ENCODE data around the gene UQCR11. TPM values are rescaled to one million over a fixed set of nuclear protein-coding genes. Genes with fewer than 3 reads are reported as not detected.

Gene UQCR11
- total RNA-seq, 4 donors from 2014 or later: 111 to 152 (median 132) TPM

- no peak for TF ChIP-seq POLR2AphosphoS5 (IDR thresholded peaks at IDR 0.05)
- TF ChIP-seq CTCF (IDR thresholded peaks at IDR 0.05): no peak
- TF ChIP-seq EP300 (IDR thresholded peaks at IDR 0.05): no peak
- no peak for TF ChIP-seq POLR2A (IDR thresholded peaks at IDR 0.05; ENCODE audit: low read depth)
- H3K9me3 ChIP-seq: no peaks in the 10 kb centered on the region
- H3K4me1 ChIP-seq: peaks cover 18 to 49% (median 31%) of the 10 kb centered on the region in 4 donors
- intact Hi-C loops (cut with DNase I): no loop called here
- H3K27me3 ChIP-seq: no peaks in the 10 kb centered on the region
- no peak for DNase-seq (ENCODE audit: extremely low spot score)
- H3K36me3 ChIP-seq: peaks cover 15 to 21% (median 20%) of the 10 kb centered on the region in 4 donors
- H3K4me3 ChIP-seq: no peak overlapping the region
- H3K27ac ChIP-seq (replicated peaks in 1 of 4): no peak overlapping the region
- 74% methylated on average over 9 of the region's 9 CpGs for WGBS
These were observed 17.4 kb downstream of the UQCR11 start for GRCh38 chr19:1587872-1588271.

- Histone ChIP-seq H3K9me3 (no peaks in the 10 kb centered on the region), H3K27me3 (no peaks in the 10 kb centered on the region), H3K4me3 (no peak overlapping the region), H3K27ac (replicated peaks in 1 of 4) (no peak overlapping the region), H3K36me3 (peaks cover 40 to 48% (median 47%) of the 10 kb centered on the region in 4 donors), H3K4me1 (peaks cover 3 to 30% (median 12%) of the 10 kb centered on the region in 4 donors)
- TF ChIP-seq POLR2AphosphoS5 (IDR thresholded peaks at IDR 0.05) (no peak), EP300 (IDR thresholded peaks at IDR 0.05) (no peak)
- intact Hi-C loops (cut with DNase I): no loop called here
- DNase-seq (ENCODE audit: extremely low spot score): no peak
- 88% methylated on average over 6 of the region's 13 CpGs for WGBS
These were observed 20.1 kb downstream of the UQCR11 start for GRCh38 chr19:1585243-1585580.

GRCh38 chr19:1584500-1585242, 20.6 kb downstream of the UQCR11 start:
- Histone ChIP-seq H3K27ac (replicated peaks in 1 of 4) (no peak overlapping the region), H3K27me3 (no peaks in the 10 kb centered on the region), H3K4me3 (no peak overlapping the region), H3K36me3 (peaks cover 44 to 53% (median 52%) of the 10 kb centered on the region in 4 donors), H3K4me1 (peaks cover 0 to 24% (median 7%) of the 10 kb centered on the region in 4 donors), H3K9me3 (no peaks in the 10 kb centered on the region)
- 85% methylated on average over 39 of the region's 87 CpGs for WGBS
- TF ChIP-seq CTCF (IDR thresholded peaks at IDR 0.05): no peak
- TF ChIP-seq POLR2A (IDR thresholded peaks at IDR 0.05; ENCODE audit: low read depth): no peak
- TF ChIP-seq EP300 (IDR thresholded peaks at IDR 0.05): no peak
- TF ChIP-seq POLR2AphosphoS5 (IDR thresholded peaks at IDR 0.05): no peak
- DNase-seq (ENCODE audit: extremely low spot score): no peak
- intact Hi-C loops (cut with DNase I): no loop called here

GRCh38 chr19:1582201-1582600, 23.1 kb downstream of the UQCR11 start:
- Histone ChIP-seq H3K4me1 (peaks cover 0 to 17% (median 3%) of the 10 kb centered on the region in 4 donors), H3K27ac (replicated peaks in 1 of 4) (no peak overlapping the region), H3K36me3 (peaks cover 55 to 77% (median 76%) of the 10 kb centered on the region in 4 donors), H3K4me3 (no peak overlapping the region), H3K27me3 (no peaks in the 10 kb centered on the region), H3K9me3 (no peaks in the 10 kb centered on the region)
- no peak for TF ChIP-seq EP300 (IDR thresholded peaks at IDR 0.05)
- TF ChIP-seq POLR2A (IDR thresholded peaks at IDR 0.05; ENCODE audit: low read depth): no peak
- no peak for TF ChIP-seq CTCF (IDR thresholded peaks at IDR 0.05)
- no peak for TF ChIP-seq POLR2AphosphoS5 (IDR thresholded peaks at IDR 0.05)
- 89% methylated on average over 7 of the region's 9 CpGs for WGBS
- DNase-seq (ENCODE audit: extremely low spot score): no peak
- intact Hi-C loops (cut with DNase I): no loop called here

GRCh38 chr19:1580957-1581356, 24.3 kb downstream of the UQCR11 start:
- no peak for DNase-seq (ENCODE audit: extremely low spot score)
- H3K27me3 ChIP-seq: no peaks in the 10 kb centered on the region
- peaks cover 55 to 89% (median 86%) of the 10 kb centered on the region in 4 donors for H3K36me3 ChIP-seq
- no peak overlapping the region for H3K4me3 ChIP-seq
- peaks cover 0 to 23% (median 3%) of the 10 kb centered on the region in 4 donors for H3K4me1 ChIP-seq
- no peak overlapping the region for H3K27ac ChIP-seq (replicated peaks in 1 of 4)
- 88% methylated on average over 18 of the region's 22 CpGs for WGBS
- H3K9me3 ChIP-seq: no peaks in the 10 kb centered on the region
- intact Hi-C loops (cut with DNase I): no loop called here
- TF ChIP-seq EP300 (IDR thresholded peaks at IDR 0.05) (no peak), CTCF (IDR thresholded peaks at IDR 0.05) (no peak), POLR2AphosphoS5 (IDR thresholded peaks at IDR 0.05) (no peak), POLR2A (IDR thresholded peaks at IDR 0.05; ENCODE audit: low read depth) (no peak)

Data from esophagus muscularis mucosa (tissue), 4 donors.